Stimulated activated CD4-positive, alpha-beta T cell treated with anti-CD3 and anti-CD28 coated beads, Interleukin-1b, Interleukin-23, amount 100 ng/mL, for 24 hours (primary cell): Measurements from ENCODE around the gene G2E3.
"Not testable (repeated sequence)": the region's sequence is repeated elsewhere in the genome, so short reads cannot be mapped to it uniquely, and the experiment has no call there.

ENCODE experiments used
- DNase-seq, 4 experiments: peaks; one replicate each; pipeline ENCODE4 v3.0.0-alpha.2; 2020; ENCODE audit warnings: low read depth in 4 of 4, low spot score in 1 of 4

Gene G2E3

GRCh38 chr14:30603402-30603801 is 44.4 kb downstream of the G2E3 start:
- DNase-seq = no peak

DNA sequence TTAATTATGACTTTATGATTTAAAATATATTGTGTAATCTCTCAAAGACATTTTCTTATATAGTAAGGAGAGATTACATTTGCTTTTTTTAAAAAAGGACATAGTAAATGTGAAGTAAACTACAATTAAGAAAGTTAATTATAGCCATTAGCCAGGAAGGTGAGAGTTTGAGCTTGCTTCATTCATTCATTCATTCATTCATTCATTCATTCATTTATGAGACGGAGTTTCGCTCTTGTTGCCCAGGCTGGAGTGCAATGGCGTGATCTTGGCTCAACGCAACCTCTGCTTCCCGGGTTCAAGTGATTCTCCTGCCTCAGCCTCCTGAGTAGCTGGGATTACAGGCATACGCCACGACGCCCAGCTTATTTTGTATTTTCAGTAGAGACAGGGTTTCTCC is 45.7 kb downstream of the G2E3 start:
- not testable (repeated sequence) for DNase-seq

DNA sequence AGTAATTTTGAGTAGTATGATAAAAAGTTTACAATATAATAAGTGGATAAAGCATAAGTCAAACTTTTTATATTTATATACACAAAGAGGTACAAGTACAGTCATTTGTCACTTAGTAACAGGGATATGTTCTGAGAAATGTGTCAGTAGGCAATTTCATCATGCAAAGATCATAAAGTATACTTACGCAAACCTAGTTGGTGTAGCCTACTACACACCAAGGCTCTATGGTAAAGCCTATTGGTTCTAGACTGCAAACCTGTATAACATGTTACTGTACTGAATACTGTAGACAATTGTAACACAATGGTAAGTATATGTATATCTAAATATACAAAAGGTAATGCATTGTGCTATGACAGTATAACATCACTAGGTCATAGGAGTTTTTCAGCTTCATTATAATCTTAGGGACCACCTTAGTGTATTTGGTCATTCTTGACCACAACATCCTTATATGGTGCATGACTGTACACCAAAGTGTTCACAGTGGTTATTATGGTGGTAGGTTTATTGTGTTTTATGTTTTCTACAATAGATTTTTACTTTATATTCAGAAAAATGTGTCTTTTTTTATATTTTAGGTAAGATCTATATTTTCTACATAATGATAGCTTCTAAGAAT is 48.3 kb downstream of the G2E3 start:
- DNase-seq = no peak

DNA sequence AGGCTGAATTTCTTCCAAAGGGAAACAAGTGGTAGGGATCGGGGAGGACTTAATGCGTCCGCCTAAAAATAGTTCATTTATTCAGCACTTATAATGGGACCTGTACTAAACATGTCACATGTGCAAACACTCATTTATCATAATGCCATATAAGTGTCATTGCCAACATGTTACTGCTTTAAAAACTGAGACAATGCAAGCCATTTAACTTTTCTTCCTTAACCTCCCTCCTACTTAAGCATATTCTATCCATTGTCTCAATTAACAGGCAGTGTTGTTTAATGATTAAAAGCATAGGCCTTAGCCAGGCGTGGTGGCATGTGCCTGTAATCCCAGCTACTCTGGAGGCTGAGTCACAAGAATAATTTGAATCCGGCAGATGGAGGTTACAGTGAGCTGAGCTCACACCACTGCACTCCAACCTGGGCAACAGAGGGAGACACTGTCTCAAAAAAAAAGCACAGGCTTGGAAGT is 49.6 kb downstream of the G2E3 start:
- DNase-seq = no peak

DNA sequence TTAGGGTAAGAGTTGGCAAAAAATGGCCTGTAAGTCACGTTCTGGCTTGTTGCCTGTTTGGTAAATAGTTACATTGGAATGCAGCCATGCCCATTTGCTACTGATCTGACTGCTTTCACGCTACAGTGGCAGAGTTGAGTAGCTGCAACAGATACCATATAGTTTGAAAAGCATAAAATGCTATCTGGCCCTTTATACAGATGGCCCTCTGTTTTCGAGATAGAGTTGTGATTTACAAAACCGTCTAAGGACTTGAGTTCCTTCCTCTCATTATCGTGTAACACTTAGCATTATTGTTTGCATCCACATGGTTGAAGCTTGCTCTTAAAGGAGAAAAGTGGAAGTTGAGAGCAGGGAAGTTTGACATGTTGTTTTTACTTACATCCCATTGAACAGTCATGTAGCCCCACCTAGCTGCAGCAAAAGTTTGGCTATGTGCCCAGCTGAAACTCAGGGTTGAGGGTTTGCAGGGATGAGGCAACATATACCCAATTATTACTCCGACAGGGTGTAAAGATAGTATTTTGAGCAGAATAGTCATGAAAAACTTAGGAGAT is 51.9 kb downstream of the G2E3 start:
- no peak for DNase-seq

DNA sequence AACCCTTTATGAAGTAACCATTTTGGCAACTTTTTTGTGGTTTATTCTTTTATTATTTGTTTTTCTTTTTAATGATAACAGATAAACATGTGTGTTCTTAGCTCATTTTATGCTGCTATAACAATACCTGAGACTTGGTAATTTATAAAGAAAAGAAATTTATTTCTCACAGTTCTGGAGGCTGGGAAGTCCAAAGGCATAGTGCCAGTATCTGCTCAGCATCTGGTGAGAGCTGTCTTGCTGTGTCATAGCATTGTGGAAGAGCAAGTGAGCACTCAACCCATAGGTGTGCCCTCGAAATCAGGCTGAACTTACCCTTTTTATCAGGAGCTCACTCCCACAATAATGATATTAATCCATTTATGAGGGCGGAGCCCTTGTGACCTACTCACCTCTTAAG is 55.2 kb downstream of the G2E3 start:
- no peak for DNase-seq

DNA sequence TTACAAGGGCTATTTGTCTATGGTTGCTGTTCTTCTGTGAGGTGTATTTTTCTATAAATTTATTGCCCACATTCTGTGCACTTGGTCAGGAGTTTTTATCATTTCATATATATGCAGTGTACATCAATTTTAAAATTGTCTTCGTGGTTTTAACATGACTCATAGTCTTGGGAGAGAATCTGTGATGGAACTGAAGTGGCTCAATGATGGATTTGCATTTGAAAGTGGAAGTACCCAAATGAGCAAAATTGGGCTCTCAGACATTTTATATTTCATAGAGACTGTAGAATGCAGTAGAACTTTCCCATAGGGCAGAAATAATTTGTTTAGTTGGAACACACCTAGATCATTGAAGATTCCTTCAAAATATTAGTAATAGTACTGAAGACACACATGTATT is 61.2 kb downstream of the G2E3 start:
- DNase-seq = no peak

GRCh38 chr14:30621354-30621939 is 62.5 kb downstream of the G2E3 start:
- no peak for DNase-seq

DNA sequence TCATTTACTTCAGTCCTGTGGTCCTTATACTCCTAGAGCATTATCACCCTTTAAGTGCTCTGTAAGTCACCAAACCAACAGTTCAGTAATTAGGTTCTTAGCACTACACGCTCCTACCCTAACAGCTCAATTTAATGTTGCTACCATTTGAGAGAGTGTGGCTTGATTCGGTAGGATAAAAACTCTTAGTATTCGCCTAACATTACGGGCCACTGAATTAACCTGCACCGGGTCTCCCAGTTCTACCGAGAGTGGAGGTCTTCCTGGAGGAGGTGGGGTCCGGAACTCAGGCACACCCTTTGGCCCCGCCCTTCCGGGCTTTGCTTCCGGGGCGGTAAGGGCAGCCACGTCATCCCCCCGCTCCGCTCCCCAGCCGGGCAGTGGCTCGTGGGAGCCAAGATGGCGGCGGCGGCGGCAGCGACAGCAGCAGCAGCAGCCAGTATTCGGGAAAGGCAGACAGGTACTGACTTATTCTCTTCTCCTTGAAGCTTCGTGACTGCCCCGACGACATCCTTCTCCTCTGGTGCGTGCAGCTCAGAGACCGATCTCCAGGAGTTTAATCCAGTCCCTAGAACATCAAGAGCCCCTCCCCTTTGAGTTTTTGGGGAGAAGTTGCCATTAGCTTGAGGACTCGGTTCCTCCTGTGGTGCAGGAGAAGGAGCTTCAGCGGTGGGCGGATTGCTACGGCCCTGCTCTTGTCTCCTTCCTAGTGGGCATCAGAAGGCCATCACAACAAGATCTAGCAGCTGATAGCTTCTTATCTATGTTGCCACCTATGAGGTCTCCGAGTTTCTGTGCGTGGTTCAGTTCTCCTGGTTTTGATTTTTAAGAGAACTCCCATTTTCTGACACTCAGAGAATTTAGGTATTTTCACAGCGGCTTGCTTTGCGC is 63.2 kb downstream of the G2E3 start, which contains the start of gene SCFD1:
Gene SCFD1, plus strand, starts transcription at position 380 of the 891 bp plus-strand sequence. Its CDS starts 20 bp downstream, at position 400.
- peak; percentile 78 to 93 (median 88) for DNase-seq

DNA sequence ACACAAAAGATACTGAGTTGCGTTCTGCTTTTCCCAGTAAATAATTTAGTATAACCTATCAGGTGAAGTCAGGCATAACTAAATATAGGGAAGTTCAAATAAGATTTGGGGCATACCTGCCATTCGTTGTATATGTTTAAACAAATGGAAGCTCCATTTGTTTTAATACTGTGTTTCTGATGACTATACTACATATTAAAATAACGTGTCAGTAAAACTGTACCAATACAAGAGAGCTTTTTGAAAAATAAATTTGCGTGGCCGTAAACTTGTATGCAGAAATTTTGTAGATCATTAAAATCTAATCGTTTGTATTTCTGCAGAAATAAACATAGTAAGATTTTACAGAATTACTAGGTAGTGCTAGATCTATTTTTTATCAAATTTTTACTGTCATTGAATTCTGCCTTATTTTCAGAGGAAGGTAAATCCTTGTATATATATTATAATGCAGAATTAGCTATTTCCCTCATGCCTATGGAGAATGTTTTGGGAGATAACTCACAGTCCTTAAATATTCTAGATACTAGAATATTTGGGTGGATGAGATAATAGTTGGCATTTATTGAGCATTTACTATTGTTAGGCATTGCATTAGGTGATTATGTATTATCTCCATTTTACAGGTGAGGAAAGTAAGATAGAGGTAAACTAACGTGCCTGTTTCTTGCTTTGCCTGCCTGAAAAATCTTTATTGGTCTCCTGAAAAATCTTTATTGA is 64.6 kb downstream of the G2E3 start:
- no peak for DNase-seq

GRCh38 chr14:30624132-30624423 is 65.1 kb downstream of the G2E3 start:
- no peak for DNase-seq

DNA sequence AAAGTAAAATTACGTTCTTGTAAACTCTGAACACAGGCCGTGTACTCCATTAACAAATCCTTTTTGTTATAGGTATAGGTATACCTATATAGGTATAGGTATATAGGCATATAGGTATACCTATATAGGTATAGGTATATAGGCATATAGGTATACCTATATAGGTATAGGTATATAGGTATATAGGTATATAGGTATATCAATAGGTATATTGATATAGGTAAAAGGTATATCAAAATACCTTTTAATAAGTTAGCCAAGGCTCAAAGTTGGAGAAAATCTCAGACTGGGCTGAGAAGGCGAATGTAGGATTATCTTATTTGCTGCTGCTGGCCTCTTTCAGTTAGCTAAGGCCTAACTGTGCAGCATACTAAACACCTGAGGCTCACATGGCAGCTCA is 66.6 kb downstream of the G2E3 start:
- no peak for DNase-seq

- DNase-seq = not testable (repeated sequence)
Observed at GRCh38 chr14:30629432-30629831, 70.5 kb downstream of the G2E3 start.

DNA sequence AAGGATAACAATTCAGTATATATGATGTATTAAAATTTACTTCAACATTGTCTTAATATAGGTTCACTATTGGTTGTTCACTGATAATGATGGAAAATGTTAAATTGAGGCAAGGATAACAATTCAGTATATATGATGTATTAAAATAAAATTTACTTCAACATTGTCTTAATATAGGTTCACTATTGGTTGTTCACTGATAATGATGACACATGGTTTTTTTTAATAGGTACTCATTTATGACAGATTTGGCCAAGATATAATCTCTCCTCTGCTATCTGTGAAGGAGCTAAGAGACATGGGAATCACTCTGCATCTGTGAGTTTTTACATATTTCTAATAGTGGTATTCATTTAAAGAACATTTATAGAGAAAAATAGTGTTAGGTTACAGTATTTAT is 71.3 kb downstream of the G2E3 start:
- no peak for DNase-seq

GRCh38 chr14:30632730-30633129 is 73.8 kb downstream of the G2E3 start:
- no peak for DNase-seq

GRCh38 chr14:30638926-30639325 is 80.0 kb downstream of the G2E3 start:
- DNase-seq = no peak

DNA sequence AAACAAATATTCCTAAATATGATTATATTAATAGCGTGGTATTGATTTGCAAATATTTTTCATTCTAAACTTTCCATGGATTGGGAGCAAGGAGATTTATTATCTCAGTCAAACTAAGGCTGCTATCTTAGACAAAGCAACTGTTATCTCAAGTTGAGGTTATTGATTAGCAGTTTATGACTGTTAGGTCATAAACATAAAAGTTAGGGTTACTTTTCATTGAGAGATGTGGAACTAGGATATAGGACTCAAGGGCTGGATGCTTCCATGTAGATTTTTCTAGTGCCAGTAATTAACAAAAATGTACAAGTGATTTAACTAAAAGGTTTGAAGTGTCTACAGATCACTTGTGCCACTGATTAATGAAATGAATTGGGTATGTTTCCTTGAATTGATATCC is 82.2 kb downstream of the G2E3 start:
- no peak for DNase-seq

GRCh38 chr14:30644462-30644861 is 85.5 kb downstream of the G2E3 start:
- DNase-seq = not testable (repeated sequence)

GRCh38 chr14:30645600-30645999 is 86.6 kb downstream of the G2E3 start:
- DNase-seq = no peak

- DNase-seq = no peak
Observed at GRCh38 chr14:30648471-30648870, 89.5 kb downstream of the G2E3 start.

- no peak for DNase-seq
Observed at GRCh38 chr14:30651937-30652336, 93.0 kb downstream of the G2E3 start.
